Gastroesophageal sphincter (tissue), 3 donors: Measurements from ENCODE around the gene FAM117A.

Experiments used
- CTCF ChIP-seq, 4 experiments: fragments of 200-600 bp in 2 of 4; fragments of 450-650 bp in 2 of 4; sonication (generic) in 1 of 4; IDR thresholded peaks; one replicate each; pipeline ENCODE4 v1.5.1; 2017 to 2019; ENCODE audit warnings: antibody characterized with exemption in 4 of 4, mild to moderate bottlenecking in 2 of 4, moderate library complexity in 2 of 4
- EP300 ChIP-seq: sonication (generic); formaldehyde crosslinking; IDR thresholded peaks from one replicate; pipeline ENCODE4 v1.6.1; 2017; ENCODE audit warnings: antibody characterized with exemption, mild to moderate bottlenecking
- POLR2A ChIP-seq, 2 donors: fragments of 450-650 bp; IDR thresholded peaks; one replicate each; pipeline ENCODE4 v1.6.1; 2017; ENCODE audit warnings: antibody characterized with exemption in 2 of 2, mild to moderate bottlenecking in 2 of 2, moderate library complexity in 1 of 2
- POLR2AphosphoS5 ChIP-seq: sonication (generic); formaldehyde crosslinking; IDR thresholded peaks from one replicate; pipeline ENCODE4 v1.6.1; 2017; ENCODE audit warnings: antibody characterized with exemption

- TF ChIP-seq EP300 (no peak), POLR2A (IDR thresholded peaks at IDR 0.05) (no peak), CTCF (IDR thresholded peaks at IDR 0.05) (no peak), POLR2AphosphoS5 (no peak)
Observed at GRCh38 chr17:49757151-49757777, 6.7 kb downstream of the FAM117A start.
